ENCODE results near the gene CNGB1.
"Not testable (repeated sequence)": the region's sequence is repeated elsewhere in the genome, so short reads cannot be mapped to it uniquely, and the experiment has no call there.

The CNGB1 gene

GRCh38 chr16:57923418-57923817 is 47.5 kb downstream of the CNGB1 start:
- no peak for DNase-seq

GRCh38 chr16:57920880-57921229 is 50.1 kb downstream of the CNGB1 start:
- DNase-seq = no peak

- DNase-seq = no peak
These were observed 50.6 kb downstream of the CNGB1 start for GRCh38 chr16:57920215-57920879.

GRCh38 chr16:57918994-57919393 is 51.9 kb downstream of the CNGB1 start:
- no peak for DNase-seq

- no peak for DNase-seq
These were observed 52.5 kb downstream of the CNGB1 start for GRCh38 chr16:57918444-57918843.

GRCh38 chr16:57917929-57918328 is 53.0 kb downstream of the CNGB1 start:
- not testable (repeated sequence) for DNase-seq

- DNase-seq = not testable (repeated sequence)
These were observed 53.4 kb downstream of the CNGB1 start for GRCh38 chr16:57917489-57917888.

- no peak for DNase-seq
These were observed 54.0 kb downstream of the CNGB1 start for GRCh38 chr16:57916735-57917438.

- no peak for DNase-seq
These were observed 55.0 kb downstream of the CNGB1 start for GRCh38 chr16:57915811-57916488.

- DNase-seq = no peak
These were observed 55.7 kb downstream of the CNGB1 start for GRCh38 chr16:57915267-57915666.

- DNase-seq = no peak
These were observed 56.4 kb downstream of the CNGB1 start for GRCh38 chr16:57914244-57915173.

GRCh38 chr16:57912529-57913260 is 58.2 kb downstream of the CNGB1 start:
- no peak for DNase-seq

GRCh38 chr16:57911743-57912142 is 59.2 kb downstream of the CNGB1 start:
- no peak for DNase-seq

GRCh38 chr16:57910696-57911095 is 60.2 kb downstream of the CNGB1 start:
- DNase-seq = no peak

- no peak for DNase-seq
These were observed 62.4 kb downstream of the CNGB1 start for GRCh38 chr16:57908409-57908987.

- DNase-seq = peak; percentile 8
These were observed 64.3 kb downstream of the CNGB1 start for GRCh38 chr16:57906382-57907316.

GRCh38 chr16:57904101-57904500 is 66.8 kb downstream of the CNGB1 start:
- no peak for DNase-seq

GRCh38 chr16:57903656-57904055 is 67.3 kb downstream of the CNGB1 start:
- DNase-seq = no peak

GRCh38 chr16:57901480-57902069 is 69.4 kb downstream of the CNGB1 start:
- DNase-seq = no peak

- no peak for DNase-seq
These were observed 70.0 kb downstream of the CNGB1 start for GRCh38 chr16:57900796-57901479.

All from stimulated activated CD4-positive, alpha-beta T cell treated with anti-CD3 and anti-CD28 coated beads, Interleukin-4, amount 100 ng/mL, for 24 hours (primary cell).